A673 (cell line): Measurements from ENCODE around the gene SLC19A1.

ENCODE experiments used
- CTCF ChIP-seq: fragments of 300-800, 200-600 bp; sonication (generic); conservative IDR thresholded peaks from 2 replicates; pipeline ENCODE4 v1.5.1; 2017; ENCODE audit warnings: low read depth, mild to moderate bottlenecking, antibody characterized with exemption, low read length, moderate library complexity, mixed read lengths
- EZH2 ChIP-seq: fragments of 200-600 bp; sonication (generic); IDR thresholded peaks from 2 replicates; pipeline ENCODE4 v1.6.1; 2017; ENCODE audit warnings: borderline replicate concordance, low read depth, mild to moderate bottlenecking, mixed read lengths, antibody characterized with exemption, low read length; ENCODE audit not compliant: poor library complexity, severe bottlenecking

GRCh38 chr21:45590726-45591618, 48.7 kb upstream of the SLC19A1 start:
- TF ChIP-seq CTCF (no peak), EZH2 (no peak)
